ENCODE data around the gene ADAM33.

DNA sequence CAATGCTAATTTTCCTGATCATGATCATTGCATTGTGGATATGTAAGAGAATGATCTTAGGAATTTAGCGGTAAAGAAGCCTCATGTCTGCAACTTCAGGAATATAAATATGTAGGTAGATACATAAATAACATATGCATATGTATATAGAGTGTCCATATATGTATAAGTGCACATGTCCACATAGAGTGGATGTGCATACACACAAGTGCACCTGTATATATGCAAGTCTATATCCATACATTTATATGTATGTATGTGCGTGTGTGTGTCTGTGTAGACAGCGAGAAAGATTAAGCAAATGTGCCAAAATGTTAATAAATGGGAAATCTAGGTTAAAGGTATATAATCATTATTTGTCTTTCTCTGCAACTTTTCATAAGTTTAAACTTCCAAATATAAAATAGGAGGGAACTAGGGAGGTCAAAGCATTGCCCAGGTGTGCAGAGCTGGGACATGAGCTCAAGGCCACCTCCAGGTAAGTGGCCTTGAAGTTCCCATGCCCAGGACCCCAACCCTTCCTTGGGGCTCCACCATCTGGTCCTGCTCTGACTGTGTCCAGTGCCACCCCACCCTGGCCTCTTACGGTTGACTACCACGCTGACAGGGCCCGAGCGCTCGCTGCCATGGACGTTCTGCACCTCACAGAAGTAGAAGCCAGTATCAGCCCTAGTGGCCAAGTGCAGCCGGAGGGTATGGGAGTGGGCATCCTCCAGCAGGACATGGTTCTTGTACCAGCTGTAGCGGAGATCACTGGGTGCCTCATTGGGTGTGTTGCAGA lies 21.0 kb upstream of the ADAM33 start:
- TF ChIP-seq, protein P1, sequence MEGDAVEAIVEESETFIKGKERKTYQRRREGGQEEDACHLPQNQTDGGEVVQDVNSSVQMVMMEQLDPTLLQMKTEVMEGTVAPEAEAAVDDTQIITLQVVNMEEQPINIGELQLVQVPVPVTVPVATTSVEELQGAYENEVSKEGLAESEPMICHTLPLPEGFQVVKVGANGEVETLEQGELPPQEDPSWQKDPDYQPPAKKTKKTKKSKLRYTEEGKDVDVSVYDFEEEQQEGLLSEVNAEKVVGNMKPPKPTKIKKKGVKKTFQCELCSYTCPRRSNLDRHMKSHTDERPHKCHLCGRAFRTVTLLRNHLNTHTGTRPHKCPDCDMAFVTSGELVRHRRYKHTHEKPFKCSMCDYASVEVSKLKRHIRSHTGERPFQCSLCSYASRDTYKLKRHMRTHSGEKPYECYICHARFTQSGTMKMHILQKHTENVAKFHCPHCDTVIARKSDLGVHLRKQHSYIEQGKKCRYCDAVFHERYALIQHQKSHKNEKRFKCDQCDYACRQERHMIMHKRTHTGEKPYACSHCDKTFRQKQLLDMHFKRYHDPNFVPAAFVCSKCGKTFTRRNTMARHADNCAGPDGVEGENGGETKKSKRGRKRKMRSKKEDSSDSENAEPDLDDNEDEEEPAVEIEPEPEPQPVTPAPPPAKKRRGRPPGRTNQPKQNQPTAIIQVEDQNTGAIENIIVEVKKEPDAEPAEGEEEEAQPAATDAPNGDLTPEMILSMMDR (conservative IDR thresholded peaks at IDR 0.05), result no peak
- TF ChIP-seq EZH2 (IDR thresholded peaks at IDR 0.05; ENCODE audit: low read depth), result no peak
